NT2/D1 (cell line): Measurements from ENCODE around the gene LEAP2.

Experiments
- SUZ12 ChIP-seq: IDR thresholded peaks from 2 replicates; pipeline ENCODE4 v1.6.1; 2011; ENCODE audit not compliant: insufficient read length, insufficient read depth; ENCODE audit errors: extremely low read depth
- ZNF274 ChIP-seq: IDR thresholded peaks from 2 replicates; pipeline ENCODE4 v1.6.1; 2011; ENCODE audit warnings: mild to moderate bottlenecking, low read depth, low read length

- TF ChIP-seq ZNF274 (no peak), SUZ12 (no peak)
Observed at GRCh38 chr5:132828846-132829494, 44.5 kb upstream of the LEAP2 start.
